Amniotic epithelial cell (primary cell): ENCODE measurements around the gene VPS4A.

Experiments
- DNase-seq: peaks from one replicate; pipeline ENCODE4 v3.0.0-alpha.2; 2010; ENCODE audit warnings: low read depth

Gene VPS4A

DNA sequence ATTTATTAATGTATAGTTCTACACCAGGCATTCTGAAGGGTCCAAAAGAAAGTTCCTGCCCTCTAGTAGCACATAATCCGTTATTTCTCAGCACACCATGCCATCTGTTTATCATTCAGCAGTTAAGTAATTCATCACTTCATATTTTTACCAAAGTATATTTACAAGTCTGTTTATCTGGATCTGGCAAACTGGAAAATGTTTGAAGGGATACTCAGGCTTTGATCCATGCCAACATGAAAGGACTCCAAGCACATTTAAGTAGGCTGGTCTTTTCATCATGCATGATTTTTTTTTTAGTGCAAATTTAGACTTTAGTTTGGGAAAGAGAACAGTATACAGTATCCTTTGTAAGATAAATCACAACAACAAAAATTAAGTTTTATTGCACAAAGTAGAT is 4.1 kb upstream of the VPS4A start:
- no peak for DNase-seq

DNA sequence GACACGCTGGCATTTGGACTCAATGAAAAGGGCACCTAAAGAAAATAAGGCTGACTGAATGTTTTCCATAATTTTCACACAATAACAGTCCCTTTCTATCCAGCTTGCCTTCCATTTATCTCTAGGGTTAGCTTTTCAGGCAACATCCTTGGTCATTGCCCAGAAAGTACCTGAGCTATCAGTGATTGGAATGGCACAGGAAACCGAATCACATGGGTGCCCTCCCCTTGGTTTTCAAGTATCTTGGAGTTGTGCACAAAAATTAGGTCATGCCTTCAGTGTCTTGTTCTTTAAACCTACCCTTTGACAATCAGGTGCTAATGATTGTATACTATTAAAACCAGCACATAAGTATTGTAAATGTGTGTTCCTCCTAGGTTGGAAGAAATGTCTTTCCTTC is 3.3 kb upstream of the VPS4A start:
- DNase-seq: no peak

DNA sequence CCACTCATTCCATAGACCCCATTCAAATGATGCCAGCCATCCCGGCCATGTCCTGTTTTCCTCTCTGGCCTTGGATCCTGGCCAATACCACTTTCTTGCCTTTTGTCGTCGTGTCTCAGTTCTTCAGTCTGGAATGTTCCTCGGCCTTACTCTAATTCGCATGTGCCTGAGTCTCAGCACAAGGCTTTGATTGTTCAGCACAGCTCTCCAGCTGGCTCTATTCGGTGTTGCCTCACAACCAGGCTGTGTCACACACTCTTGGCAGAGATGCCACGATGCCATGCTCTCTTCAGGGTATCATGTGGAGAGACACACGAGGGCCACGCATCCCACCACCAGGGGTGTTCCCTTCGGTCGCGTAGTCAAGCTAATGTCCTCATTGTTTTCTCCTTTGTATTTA is 1.8 kb upstream of the VPS4A start:
- no peak for DNase-seq

DNA sequence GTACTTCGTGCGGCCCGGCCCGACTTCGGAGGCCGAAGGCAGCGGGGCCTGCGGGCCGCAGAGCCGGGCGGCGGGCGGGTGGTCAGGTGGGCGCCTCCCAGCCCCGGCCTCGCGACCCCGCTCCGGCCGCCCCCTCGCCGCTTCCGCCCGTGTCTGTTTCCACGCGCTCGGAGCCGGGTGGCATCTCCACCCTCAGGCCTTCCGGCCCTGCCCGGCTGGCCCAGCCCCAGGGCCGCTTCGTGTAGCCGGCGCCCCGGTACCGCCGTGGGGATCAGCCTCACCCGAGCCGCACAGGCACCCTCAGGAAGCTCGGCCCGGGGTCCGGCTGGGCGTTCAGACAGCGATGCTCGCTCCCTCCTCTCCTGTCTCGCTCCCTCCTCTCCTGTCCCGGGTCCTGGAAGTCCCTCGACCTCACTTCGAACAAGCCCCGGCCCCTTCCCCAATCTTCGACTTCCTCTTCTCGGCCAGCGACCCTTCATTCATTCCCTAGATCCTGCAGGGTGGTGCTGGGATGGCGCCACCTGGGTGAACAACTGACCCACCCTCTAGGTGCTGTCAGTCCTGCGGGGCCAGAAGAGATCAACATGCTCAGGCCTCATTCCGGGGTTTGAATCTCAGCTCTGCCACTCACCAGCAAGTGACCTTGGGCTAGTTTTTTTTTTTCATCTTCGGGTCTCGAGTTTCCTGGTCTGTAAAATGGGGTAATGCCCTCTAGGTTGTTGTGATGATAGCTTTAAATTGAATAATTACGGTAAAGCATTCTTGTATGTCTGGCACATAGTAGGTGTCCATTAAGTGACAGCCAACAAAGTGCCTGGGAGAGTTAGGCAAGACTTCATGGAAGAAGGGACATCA is 610 bp downstream of the VPS4A start:
- peak; percentile 27 for DNase-seq

DNA sequence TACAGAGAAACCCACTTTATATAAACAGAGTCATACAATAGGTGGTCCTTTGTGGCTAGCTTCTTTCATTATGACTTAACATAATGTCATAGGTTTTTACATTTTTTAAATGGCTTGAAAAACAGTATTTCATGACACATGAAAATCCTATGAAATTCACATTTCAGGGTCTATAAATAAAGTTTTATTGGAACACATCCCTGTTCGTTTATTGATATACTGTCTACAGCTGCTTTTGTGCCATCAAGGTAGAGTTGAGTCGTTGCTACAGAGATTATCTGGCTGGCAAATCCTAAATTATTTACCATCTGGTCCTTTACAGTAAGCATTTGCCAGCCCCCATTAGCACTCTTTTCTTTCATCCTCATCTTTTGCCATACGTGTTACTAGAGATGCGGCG is 2.3 kb downstream of the VPS4A start:
- no peak for DNase-seq

DNA sequence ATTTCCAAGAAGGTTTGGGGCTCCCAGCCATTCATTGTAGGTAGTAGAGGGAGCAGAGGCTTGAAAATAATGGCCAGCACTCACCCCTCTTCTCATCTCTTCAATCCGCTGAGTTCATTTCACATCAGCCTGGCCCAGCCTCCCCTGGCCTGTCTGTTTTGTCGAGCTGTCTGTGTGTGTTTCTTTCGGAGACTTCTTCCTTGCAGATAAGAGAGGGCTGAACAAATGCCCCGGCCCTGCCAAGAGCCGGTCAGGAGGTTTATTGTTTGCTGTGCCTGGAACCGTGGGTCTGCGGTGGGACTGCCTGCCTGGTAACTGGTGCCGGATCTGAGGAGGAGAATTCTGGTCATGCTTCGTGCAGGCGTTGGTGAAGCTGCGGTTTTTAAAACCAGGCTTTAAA is 3.4 kb downstream of the VPS4A start:
- no peak for DNase-seq

DNA sequence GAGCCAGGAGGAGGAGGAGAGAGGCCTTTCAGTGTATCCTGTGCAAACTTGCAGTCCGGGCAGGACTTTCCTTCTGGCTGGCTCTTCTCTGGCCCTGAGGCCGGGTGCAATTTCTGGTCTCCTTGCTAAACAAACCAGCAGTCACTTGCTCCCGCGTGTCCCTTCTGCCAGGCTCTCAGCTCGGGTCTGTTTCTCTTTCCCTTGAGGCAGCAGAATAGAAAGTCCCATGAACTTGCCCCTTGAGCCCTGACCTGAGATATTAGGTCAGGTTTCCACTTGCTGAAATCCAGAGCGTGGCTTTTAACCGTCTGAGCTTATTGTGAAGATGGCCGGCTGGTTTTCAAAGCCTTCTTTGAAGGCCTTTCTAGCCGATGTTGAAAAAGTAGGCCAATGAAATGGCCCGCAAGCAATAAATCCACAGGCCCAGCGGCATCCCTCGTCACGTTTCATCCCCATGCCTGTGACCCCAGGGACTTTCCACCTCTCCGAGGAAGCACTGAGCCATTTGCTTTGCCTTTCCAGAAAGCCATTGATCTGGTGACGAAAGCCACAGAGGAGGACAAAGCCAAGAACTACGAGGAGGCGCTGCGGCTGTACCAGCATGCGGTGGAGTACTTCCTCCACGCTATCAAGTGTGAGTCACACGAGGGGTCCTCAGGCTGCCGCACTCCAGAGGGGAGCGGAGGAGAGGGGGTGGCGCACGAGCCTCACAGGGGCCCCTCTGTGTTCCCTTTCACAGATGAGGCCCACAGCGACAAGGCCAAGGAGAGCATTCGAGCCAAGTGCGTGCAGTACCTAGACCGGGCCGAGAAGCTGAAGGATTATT is 4.5 kb downstream of the VPS4A start:
- no peak for DNase-seq

DNA sequence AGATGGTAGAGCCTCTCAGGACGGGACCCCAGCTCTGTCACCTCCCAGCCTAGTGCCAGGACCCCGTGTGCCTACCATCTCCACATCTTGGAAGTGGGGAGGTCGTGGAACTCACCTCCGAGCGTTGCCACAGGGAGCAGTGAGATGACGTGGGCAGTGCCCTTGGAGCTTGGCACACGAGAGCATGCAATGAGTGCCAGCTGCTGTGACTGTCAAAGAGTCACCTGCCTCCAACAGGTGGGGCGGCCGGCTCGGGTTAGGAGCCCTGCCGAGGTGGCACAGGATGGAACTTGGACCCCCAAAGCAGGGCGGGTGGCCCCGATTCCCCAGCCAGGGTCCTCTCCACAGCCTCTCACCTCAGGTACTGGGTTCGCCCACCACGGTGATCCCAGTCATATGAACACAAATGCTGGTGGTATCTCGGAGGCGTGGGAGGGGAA is 5.5 kb downstream of the VPS4A start:
- no peak for DNase-seq

DNA sequence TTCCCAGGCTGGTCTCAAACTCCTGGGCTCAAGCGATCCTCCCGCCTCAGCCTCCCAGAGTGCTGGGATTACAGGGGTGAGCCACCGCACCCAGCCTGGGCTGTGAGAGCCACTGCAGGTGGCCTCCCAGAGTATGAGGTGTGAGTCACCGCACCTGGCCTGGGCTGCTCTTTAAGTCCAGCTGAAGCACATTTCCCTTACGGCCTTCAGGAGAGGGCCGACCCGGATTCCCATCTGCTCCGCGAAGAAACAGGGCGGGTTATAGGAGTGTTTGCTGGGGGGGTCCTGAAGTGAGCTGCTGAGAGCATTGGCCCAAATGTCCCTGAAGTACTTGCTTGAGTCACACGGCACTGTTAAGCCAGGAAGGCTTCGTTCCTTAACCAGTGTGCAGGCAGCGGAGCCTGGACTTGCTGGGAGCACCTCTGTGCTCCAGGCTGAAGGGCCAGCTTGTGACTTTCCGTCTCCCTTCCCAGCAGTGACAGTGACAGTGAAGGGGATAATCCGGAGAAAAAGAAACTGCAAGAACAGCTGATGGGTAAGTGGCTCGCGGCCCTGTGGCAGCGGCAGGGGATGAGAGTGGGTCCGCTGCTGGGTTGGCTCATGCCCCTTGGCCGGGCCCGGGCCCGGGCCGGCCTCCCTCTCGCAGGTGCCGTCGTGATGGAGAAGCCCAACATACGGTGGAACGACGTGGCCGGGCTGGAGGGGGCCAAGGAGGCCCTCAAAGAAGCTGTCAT is 7.2 kb downstream of the VPS4A start:
- no peak for DNase-seq

DNA sequence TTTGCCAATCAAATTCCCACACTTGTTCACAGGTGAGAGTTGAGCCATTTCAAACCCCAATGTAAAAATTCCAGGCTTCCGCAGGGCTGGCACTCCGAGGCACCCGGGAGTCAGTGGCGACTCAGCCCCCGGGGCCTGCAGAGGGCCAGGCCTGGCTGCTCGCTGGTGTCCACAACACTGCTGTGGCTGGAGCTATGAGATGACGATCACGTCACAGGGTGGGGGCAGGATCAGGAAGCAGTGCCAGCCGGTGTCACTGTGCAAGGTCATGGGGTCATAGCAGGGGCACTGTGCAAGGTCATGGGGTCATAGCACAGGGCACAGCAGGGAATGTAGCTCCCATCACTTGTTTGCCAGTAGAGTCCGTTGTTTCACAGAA is 7.8 kb downstream of the VPS4A start:
- no peak for DNase-seq

DNA sequence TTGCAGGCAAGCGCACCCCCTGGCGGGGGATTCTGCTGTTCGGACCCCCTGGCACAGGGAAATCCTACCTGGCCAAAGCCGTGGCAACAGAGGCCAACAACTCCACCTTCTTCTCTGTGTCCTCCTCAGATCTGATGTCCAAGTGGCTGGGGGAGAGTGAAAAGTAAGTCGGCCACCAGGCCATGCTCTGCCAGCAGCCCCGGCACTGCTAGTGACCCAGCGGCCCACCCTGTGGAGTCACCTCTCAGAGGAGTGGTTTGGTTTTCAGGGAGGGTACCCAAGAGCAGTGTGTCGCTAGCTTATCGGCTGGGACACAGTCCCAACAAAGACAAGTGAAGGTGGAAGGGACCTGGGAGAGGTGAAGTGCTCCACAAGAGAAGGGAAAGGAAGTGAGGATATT is 8.2 kb downstream of the VPS4A start:
- DNase-seq: no peak

DNA sequence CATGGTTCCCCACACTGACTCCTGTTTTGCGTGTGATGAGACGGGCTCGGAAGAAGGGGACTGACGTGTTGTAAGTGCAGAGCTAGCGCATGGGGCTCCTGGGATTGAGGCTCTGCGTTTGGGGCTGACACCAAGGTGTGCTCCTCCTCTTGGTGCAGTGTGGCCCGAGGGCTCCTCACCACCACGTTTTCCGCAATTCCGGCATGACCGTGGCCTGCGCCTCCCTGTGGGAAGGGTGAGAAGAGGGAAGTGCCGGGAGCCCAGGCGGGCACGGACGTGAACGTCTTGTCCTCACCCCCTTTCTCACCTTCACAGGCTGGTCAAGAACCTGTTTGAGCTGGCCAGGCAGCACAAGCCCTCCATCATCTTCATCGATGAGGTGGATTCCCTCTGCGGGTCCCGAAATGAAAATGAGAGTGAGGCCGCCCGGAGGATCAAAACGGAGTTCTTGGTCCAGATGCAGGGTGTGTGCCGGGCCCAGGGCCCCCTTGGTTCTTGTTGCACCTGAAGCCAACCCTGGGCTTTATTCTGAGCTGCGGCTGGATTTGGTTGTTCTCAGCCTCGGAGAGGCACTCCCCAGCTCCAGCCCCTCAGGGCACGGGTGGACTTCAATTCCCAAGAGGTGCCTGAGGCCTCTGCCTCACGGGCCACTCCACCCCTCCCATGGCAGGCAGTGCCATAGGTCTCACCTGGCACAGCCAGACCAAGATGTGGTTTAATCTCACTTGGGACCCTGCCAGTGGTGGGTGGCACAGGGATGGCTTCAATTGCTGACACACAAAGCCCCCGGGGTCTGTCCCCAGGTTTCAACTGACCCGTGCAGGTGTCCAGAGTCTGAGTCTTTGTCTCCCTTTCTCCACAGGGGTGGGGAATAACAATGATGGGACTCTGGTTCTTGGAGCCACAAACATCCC is 8.9 kb downstream of the VPS4A start:
- no peak for DNase-seq

DNA sequence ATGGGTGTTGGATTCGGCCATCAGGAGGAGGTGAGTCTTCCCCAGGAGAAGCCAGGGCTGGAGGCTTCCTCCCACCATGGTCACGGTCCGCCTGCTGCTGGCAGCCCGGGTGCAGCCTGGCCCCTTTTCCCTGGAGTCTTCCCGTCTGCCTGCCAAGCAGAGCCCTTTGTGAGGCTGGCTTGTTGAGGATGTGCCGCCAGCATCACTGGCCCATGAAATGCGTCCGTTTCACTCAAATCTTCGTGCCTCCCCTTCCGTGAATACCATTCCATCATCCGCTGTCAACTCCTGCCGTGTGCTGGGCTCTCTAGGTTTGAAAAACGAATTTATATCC is 9.6 kb downstream of the VPS4A start:
- DNase-seq: no peak

DNA sequence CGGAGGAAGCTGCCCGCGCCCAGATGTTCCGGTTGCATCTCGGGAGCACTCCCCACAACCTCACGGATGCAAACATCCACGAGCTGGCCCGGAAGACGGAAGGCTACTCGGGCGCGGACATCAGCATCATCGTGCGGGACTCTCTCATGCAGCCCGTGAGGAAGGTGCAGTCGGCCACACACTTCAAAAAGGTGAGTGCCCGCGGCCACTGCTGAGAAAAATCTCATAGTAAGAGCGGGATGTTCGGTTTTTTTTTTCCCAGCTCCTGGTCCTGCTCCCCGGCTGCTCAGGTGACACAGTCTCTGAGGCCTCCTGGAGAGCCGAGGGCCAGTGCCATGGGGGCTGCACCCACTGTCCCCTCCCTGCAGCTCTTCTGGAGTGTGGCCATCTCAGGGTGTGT is 9.9 kb downstream of the VPS4A start:
- DNase-seq: no peak

DNA sequence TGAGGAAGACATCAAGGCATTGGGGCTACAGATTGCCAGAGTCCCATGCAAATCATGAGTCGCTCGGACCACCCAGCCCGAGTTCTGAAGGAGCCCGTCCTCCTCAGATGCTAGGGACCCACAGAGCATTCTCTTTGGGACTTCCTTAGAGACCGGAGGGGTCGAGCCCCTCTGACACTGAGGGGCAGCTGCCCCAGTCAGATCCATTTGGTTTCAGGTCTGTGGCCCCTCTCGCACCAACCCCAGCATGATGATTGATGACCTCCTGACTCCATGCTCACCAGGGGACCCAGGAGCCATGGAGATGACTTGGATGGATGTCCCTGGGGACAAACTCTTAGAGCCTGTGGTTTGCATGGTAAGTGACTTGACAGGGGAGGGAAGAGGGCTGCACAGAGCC is 11.2 kb downstream of the VPS4A start:
- no peak for DNase-seq

DNA sequence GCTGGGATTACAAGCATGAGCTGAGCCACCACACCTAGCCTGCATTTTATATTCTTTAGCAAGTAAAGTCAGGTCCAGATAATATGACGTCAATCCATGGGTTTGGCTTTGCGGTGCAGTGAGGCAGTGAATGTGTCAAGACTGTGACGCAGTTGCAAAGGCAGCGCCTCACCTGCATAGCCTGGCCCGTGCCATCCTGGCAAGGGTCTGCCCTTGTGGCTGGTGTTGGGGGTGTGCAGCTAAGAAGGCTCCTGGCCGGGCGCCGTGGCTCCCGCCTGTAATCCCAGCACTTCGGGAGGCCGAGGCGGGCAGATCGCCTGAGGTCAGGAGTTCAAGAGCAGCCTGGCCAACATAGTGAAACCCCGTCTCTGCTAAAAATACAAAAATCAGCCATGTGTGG is 12.3 kb downstream of the VPS4A start:
- no peak for DNase-seq

DNA sequence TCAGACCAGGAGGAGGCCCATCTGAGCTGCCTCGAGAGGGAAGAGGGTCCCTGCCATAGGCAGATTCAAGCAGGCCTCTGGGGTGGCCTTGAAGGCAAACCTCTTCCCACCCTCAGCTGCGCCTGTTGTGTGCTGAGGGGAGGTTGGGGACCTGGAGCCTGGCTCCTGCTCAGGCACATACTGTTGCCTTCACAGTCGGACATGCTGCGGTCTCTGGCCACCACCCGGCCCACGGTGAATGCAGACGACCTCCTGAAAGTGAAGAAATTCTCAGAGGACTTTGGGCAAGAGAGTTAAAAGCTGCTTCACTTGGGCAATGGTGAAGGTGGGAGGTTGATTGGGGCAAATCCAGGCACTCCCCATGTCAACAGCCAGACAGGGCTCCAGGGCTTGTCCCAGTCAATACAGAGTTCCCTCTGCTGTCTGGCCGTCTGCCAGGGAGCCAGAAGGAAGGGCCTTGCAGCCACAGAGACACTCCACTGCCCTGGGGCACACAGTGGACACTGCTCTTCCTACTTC is 12.9 kb downstream of the VPS4A start:
- DNase-seq: no peak

DNA sequence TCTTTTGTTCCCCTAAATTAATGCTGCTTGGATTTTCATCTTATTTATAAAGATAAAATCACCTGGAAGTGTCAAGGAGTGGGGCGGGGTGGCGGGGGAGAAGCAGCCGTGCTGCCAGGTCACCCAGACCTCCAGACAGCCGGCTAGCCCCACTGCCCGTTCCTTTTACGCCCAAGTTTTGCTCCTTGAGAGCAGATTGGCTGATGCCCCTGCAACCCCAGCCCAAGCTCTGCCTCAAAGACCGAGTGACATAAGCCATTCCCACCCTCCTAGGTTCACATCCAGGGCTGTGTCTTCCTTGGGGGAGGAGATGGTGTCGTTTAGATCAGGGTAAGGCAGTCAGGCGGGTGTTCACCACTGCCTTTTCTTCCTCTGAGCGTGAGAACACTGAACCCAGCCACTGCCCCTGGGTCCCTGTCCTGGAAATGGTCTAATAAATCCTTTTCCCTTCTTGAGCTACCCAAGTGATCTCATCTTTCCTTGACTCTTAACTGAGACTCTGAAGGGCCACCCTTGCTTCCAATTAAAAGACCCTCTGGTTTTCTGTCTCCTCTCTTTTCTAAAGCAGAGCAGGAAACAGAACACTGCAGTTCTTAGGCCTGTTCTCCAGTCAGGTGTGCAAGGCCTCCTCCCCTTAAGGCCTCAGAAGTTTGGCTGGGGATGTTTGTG is 13.6 kb downstream of the VPS4A start:
- DNase-seq: no peak

DNA sequence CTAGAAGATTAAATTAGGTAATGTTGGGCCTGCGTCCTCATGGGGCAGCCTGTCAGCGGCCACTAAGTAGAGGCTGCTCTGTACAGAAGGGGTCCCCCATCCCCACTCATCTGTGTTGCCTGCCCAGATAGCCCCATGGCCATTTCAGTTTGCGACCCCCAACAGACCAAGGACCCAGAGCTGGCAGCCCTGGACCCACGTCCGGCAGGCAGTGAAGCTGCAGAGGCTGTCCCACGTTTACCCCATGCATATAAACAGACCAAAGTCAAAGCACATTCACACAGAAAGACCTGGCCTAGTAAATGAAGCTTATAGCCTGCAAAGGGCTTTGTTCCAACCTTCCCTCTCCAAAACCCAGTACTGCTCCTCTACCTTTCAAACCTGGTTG is 14.6 kb downstream of the VPS4A start:
- no peak for DNase-seq

DNA sequence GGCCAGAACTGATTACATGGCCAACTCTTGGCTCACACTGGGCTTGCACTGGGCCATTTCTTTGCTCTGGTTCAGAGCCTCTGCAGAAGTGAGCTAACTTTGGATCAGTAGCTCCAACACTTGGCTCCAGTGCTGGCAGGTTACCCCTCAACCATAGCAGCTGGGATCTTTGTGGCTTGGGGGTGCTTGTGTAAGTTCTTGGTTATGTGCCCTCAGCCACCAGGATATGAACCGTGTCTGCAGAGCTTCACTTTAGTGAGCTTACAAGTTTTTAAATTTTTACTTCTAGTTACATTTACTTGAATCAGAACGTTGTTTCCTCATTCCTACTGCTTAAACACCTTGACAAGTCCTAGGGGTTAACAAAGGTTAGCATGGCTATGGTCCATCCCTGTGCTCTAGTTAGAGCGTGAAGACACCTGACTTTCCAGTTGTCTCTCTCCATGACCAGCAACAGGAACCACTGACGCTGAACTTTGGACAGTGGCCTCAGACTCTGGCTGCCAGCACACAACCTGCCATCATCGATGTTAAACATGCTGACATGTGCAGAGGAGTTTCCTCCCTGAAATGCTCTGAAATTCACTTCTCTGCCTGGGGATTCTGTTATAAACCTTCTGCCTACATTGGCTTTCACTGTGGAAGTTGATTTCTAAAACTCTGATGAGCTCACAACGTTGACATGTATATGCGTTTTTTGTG is 15.2 kb downstream of the VPS4A start:
- no peak for DNase-seq
